CD4-positive, alpha-beta T cell (primary cell): ENCODE results near the gene FBXO3. TPM values are rescaled to one million over a fixed set of nuclear protein-coding genes. Genes with fewer than 3 reads are reported as not detected.

Experiments used
- ATAC-seq: fragments of 200-7000 bp; cut with Tn5 transposase; one replicate; pipeline ENCODE4 v1.10.0; 2022; ENCODE audit warnings: mild to moderate bottlenecking; ENCODE audit not compliant: poor library complexity
- CTCF ChIA-PET: fragments of 350-600 bp; sonication (Branson Sonifier 250); formaldehyde crosslinking; loops from one replicate; lab custom pipeline; 2021; ENCODE audit warnings: antibody characterized with exemption, inconsistent platforms; lab: Charles Lee
- POLR2A ChIA-PET: fragments of 350-600 bp; sonication (Branson Sonifier 250); formaldehyde crosslinking; loops from one replicate; lab custom pipeline; 2021; ENCODE audit warnings: antibody characterized with exemption, inconsistent platforms; lab: Charles Lee
- DNase-seq, 14 experiments: peaks; one replicate each; pipeline ENCODE4 v3.0.0-alpha.2; 2013 to 2020; ENCODE audit warnings: mixed read lengths in 2 of 14
- H3K27ac ChIP-seq, 2 donors: one replicate each; pipeline versions ENCODE4 v1.5.1 to v1.7.0; 2013; ENCODE audit warnings: low read length in 2 of 2, low read depth in 1 of 2, mild to moderate bottlenecking in 1 of 2
- H3K27me3 ChIP-seq, 2 experiments: 1 replicate in 1 of 2; 2 replicates in 1 of 2; pipeline versions ENCODE4 v1.6.1 to v1.7.0; 2013; ENCODE audit warnings: low read length in 2 of 2, control low read depth in 1 of 2, mild to moderate bottlenecking in 1 of 2, moderate library complexity in 1 of 2; ENCODE audit not compliant: insufficient read depth in 2 of 2, control insufficient read depth in 1 of 2
- H3K36me3 ChIP-seq: one replicate; pipeline ENCODE4 v1.6.1; 2013; ENCODE audit warnings: low read length, control low read depth; ENCODE audit not compliant: insufficient read depth
- H3K4me1 ChIP-seq: one replicate; pipeline ENCODE4 v1.6.1; 2013; ENCODE audit warnings: low read length, control low read depth; ENCODE audit not compliant: insufficient read depth
- H3K4me3 ChIP-seq: one replicate; pipeline ENCODE4 v1.5.1; 2013; ENCODE audit warnings: mild to moderate bottlenecking, low read length, moderate library complexity
- H3K9me3 ChIP-seq, 2 experiments: 1 replicate in 1 of 2; 2 replicates in 1 of 2; pipeline versions ENCODE4 v1.6.1 to v1.7.0; 2013; ENCODE audit warnings: low read length in 2 of 2, mild to moderate bottlenecking in 2 of 2, control low read depth in 1 of 2, moderate library complexity in 1 of 2; ENCODE audit not compliant: control insufficient read depth in 1 of 2, insufficient read depth in 1 of 2
- H3K27ac Mint-ChIP-seq: one replicate; pipeline ENCODE4 v1.8.0; 2020; ENCODE audit warnings: mixed read lengths
- H3K27me3 Mint-ChIP-seq: one replicate; pipeline ENCODE4 v1.8.0; 2021; ENCODE audit warnings: mixed read lengths
- H3K36me3 Mint-ChIP-seq: one replicate; pipeline ENCODE4 v1.8.0; 2021; ENCODE audit warnings: low read depth, mixed read lengths
- H3K4me1 Mint-ChIP-seq: one replicate; pipeline ENCODE4 v1.8.0; 2021; ENCODE audit warnings: low read depth, mixed read lengths
- H3K4me3 Mint-ChIP-seq: one replicate; pipeline ENCODE4 v1.8.0; 2020; ENCODE audit warnings: mild to moderate bottlenecking, mixed read lengths
- H3K9me3 Mint-ChIP-seq: one replicate; pipeline ENCODE4 v1.8.0; 2020; ENCODE audit warnings: mixed read lengths
- intact Hi-C, 2 experiments: fragments of 100-400 bp; cut with DNase I in 1 of 2; cut with micrococcal nuclease in 1 of 2; formaldehyde crosslinking; loops; one replicate each; pipeline versions ENCODE4 v1.15.1 to v1.9.0; 2023 to 2025; cut with DNase I, micrococcal nuclease
- total RNA-seq, 174 experiments: library from RNA in 2 of 174; stranded (reverse) in 2 of 174; gene quantifications; one replicate each; pipeline ENCODE4 v1.2.3 and lab custom pipeline; 2021 to 2026
- TF ChIP-seq, protein P1 (sequence below): fragments of 200-600 bp; IDR thresholded peaks from one replicate; pipeline ENCODE4 v1.8.0; 2022; ENCODE audit warnings: antibody characterized with exemption, mild to moderate bottlenecking

The FBXO3 gene
- total RNA-seq, 2 experiments from 2014 or later = 62.0 to 63.4 TPM

DNA sequence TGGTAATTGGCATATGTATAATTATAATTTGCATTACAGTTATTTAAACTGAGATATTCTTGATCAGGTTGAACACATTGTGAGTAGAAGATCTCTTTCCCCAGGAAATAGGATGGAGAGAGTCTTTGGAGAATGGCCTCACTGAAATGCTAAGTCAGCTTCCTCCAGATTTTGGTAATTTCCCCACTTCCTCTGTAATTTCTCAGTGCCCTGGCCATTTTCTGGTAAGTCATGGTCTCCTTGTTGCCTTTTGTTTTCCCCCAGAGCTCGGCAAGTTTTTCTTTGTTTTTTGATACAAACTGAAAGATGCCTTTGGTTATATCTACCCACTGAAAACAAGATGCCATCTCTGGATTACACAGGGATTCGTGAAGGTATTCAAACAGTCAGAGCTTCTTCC, 12.8 kb upstream of the FBXO3 start:
- TF ChIP-seq, protein P1, sequence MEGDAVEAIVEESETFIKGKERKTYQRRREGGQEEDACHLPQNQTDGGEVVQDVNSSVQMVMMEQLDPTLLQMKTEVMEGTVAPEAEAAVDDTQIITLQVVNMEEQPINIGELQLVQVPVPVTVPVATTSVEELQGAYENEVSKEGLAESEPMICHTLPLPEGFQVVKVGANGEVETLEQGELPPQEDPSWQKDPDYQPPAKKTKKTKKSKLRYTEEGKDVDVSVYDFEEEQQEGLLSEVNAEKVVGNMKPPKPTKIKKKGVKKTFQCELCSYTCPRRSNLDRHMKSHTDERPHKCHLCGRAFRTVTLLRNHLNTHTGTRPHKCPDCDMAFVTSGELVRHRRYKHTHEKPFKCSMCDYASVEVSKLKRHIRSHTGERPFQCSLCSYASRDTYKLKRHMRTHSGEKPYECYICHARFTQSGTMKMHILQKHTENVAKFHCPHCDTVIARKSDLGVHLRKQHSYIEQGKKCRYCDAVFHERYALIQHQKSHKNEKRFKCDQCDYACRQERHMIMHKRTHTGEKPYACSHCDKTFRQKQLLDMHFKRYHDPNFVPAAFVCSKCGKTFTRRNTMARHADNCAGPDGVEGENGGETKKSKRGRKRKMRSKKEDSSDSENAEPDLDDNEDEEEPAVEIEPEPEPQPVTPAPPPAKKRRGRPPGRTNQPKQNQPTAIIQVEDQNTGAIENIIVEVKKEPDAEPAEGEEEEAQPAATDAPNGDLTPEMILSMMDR = no peak
- no peak overlapping the region for H3K27ac Mint-ChIP-seq
- Histone ChIP-seq H3K36me3 (no peaks in the 10 kb centered on the region), H3K27ac (no peak overlapping the region), H3K4me3 (no peak overlapping the region), H3K27me3 (peaks cover 3 to 21% of the 10 kb centered on the region in 2 experiments), H3K9me3 (no peaks in the 10 kb centered on the region), H3K4me1 (no peaks in the 10 kb centered on the region)
- ChIA-PET CTCF (no interaction called here), POLR2A (no interaction called here)
- no peaks in the 10 kb centered on the region for H3K9me3 Mint-ChIP-seq
- H3K4me1 Mint-ChIP-seq = no peaks in the 10 kb centered on the region
- DNase-seq (no peak), ATAC-seq (no peak)
- H3K4me3 Mint-ChIP-seq = no peak overlapping the region
- H3K36me3 Mint-ChIP-seq = no peaks in the 10 kb centered on the region
- H3K27me3 Mint-ChIP-seq = peaks cover 37% of the 10 kb centered on the region
- intact Hi-C loops = no loop called here

DNA sequence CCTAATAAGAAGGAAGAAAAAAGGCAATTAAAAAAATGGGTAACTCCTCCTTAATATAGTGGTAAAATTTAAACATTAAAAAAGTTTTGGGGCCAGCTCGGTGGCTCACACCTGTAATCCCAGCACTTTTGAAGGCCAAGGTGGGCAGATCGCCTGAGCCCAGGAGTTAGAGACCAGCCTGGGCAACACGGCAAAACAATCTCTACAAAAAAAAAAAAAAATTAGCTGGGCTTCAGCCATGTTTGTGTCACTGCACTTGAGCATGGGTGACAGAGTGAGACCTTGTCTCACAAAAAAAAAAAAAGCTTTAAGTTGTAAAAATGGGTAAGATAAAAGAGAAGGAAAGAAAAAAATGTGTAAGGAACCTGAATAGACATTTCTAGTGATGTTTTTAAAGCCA, 11.3 kb upstream of the FBXO3 start:
- Histone ChIP-seq H3K36me3 (no peaks in the 10 kb centered on the region), H3K27me3 (peaks cover 3 to 12% of the 10 kb centered on the region in 2 experiments), H3K4me1 (no peaks in the 10 kb centered on the region), H3K4me3 (no peak overlapping the region), H3K9me3 (no peaks in the 10 kb centered on the region), H3K27ac (no peak overlapping the region)
- no peaks in the 10 kb centered on the region for H3K4me1 Mint-ChIP-seq
- ChIA-PET CTCF (interaction anchor here (1.0 kb wide), 1 partner anchor 8 kb away, joined by 3 read pairs; no protein-coding TSS in a partner anchor), POLR2A (interaction anchor here (0.6 kb wide), 1 partner anchor 13 kb away, joined by 3 read pairs; no protein-coding TSS in a partner anchor)
- ATAC-seq (no peak), DNase-seq (no peak)
- H3K36me3 Mint-ChIP-seq = no peaks in the 10 kb centered on the region
- H3K9me3 Mint-ChIP-seq = no peaks in the 10 kb centered on the region
- intact Hi-C loops = no loop called here
- no peak overlapping the region for H3K27ac Mint-ChIP-seq
- no peak overlapping the region for H3K4me3 Mint-ChIP-seq
- peaks cover 36% of the 10 kb centered on the region for H3K27me3 Mint-ChIP-seq
- TF ChIP-seq, protein P1 = no peak

DNA sequence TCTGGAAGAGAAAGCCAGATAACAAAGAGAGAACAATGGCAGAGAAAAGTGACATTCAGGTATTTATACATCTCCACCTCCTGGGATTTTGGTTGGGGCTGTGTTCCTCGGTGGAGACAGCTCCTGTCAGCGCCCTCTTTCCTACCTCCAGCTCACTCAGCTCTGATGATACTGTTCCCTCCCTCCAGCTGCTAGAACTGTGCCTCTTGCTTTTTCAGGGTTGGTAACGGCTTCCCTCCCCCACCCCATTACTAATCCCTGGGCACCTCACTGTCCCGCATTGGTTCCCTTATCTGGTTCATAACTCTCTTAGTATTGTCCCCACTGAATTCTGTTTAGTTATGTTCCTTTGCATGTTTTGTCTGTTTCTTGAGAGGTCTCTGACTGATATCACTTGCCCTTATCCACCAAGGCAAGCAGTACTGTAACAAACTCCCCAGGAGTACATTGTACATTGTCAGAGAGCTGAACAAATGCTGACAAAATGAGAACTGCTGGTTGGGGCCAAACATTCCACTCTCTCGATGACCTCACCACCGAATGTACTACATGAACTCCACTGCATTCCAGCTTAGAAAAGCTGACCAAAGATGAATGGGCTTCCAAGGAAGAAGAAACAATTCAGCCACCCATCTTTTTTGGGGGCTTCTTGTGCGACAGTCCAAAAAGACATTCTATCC, 5.7 kb upstream of the FBXO3 start:
- H3K27ac Mint-ChIP-seq = no peak overlapping the region
- peaks cover 14% of the 10 kb centered on the region for H3K4me1 Mint-ChIP-seq
- intact Hi-C loops = loop anchor here in 1 of 2 experiments (10.0 kb wide), 1 partner anchor 1135 kb away; the partner anchor contains the start of genes APIP and PDHX
- Histone ChIP-seq H3K36me3 (no peaks in the 10 kb centered on the region), H3K27me3 (peaks cover 3 to 16% of the 10 kb centered on the region in 2 experiments), H3K27ac (no peak overlapping the region), H3K4me3 (no peak overlapping the region), H3K9me3 (no peaks in the 10 kb centered on the region), H3K4me1 (peaks cover 17% of the 10 kb centered on the region)
- no peaks in the 10 kb centered on the region for H3K9me3 Mint-ChIP-seq
- H3K27me3 Mint-ChIP-seq = peaks cover 32% of the 10 kb centered on the region
- peaks cover 5% of the 10 kb centered on the region for H3K36me3 Mint-ChIP-seq
- DNase-seq (no peak), ATAC-seq (no peak)
- CTCF ChIA-PET = no interaction called here
- POLR2A ChIA-PET = no interaction called here
- TF ChIP-seq, protein P1 = no peak
- H3K4me3 Mint-ChIP-seq = no peak overlapping the region
